Keratinocyte (primary cell): ENCODE measurements around the gene TKFC. TPM values are rescaled to one million over a fixed set of nuclear protein-coding genes. Genes with fewer than 3 reads are reported as not detected.

Experiments
- DNase-seq: peaks from one replicate; pipeline ENCODE4 v3.0.0-alpha.2; 2011; ENCODE audit warnings: low read depth, missing footprints, low spot score
- FAIRE-seq: peaks from 2 replicates; lab custom pipeline; 2011; peaks lifted over from hg19 to GRCh38; lab: Jason Lieb, UNC
- H2AFZ ChIP-seq: 2 replicates; pipeline ENCODE4 v1.6.0; 2012; ENCODE audit warnings: low read length, control low read depth, inconsistent platforms; ENCODE audit not compliant: control insufficient read depth
- H3K27ac ChIP-seq: 2 replicates; pipeline ENCODE4 v1.5.1; 2011; ENCODE audit warnings: low read length; ENCODE audit not compliant: control insufficient read depth, insufficient read depth
- H3K27me3 ChIP-seq: 3 replicates; pipeline ENCODE4 v1.6.0; 2011; ENCODE audit warnings: low read length; ENCODE audit not compliant: control insufficient read depth, insufficient read depth; ENCODE audit errors: extremely low read depth
- H3K36me3 ChIP-seq, 2 experiments: 2 replicates in 1 of 2; 3 replicates in 1 of 2; pipeline ENCODE4 v1.5.1; 2011; ENCODE audit warnings: low read length in 2 of 2, mild to moderate bottlenecking in 1 of 2; ENCODE audit not compliant: control insufficient read depth in 2 of 2, insufficient read depth in 2 of 2; ENCODE audit errors: extremely low read depth in 1 of 2
- H3K4me1 ChIP-seq: 3 replicates; pipeline ENCODE4 v1.5.1; 2011; ENCODE audit warnings: low read length; ENCODE audit not compliant: control insufficient read depth, insufficient read depth; ENCODE audit errors: extremely low read depth
- H3K4me2 ChIP-seq: 3 replicates; pipeline ENCODE4 v1.6.0; 2011; ENCODE audit warnings: low read depth, low read length; ENCODE audit not compliant: control insufficient read depth, insufficient read depth; ENCODE audit errors: extremely low read depth
- H3K4me3 ChIP-seq, 3 experiments: fragments of 200-600 bp in 1 of 3; sonication (generic) in 1 of 3; 2 replicates in 2 of 3; 3 replicates in 1 of 3; pipeline ENCODE4 v1.5.1; 2011 to 2016; ENCODE audit warnings: low read length in 3 of 3, mild to moderate bottlenecking in 3 of 3, control low read depth in 2 of 3, inconsistent platforms in 1 of 3, low read depth in 1 of 3, mixed read lengths in 1 of 3, mixed run types in 1 of 3, moderate library complexity in 1 of 3; ENCODE audit not compliant: control insufficient read depth in 2 of 3, insufficient read depth in 2 of 3; ENCODE audit errors: extremely low read depth in 1 of 3
- H3K79me2 ChIP-seq: 2 replicates; pipeline ENCODE4 v1.6.0; 2012; ENCODE audit warnings: low read length; ENCODE audit not compliant: control insufficient read depth, insufficient read depth
- H3K9ac ChIP-seq: 3 replicates; pipeline ENCODE4 v1.6.0; 2011; ENCODE audit warnings: low read length; ENCODE audit not compliant: control insufficient read depth, insufficient read depth; ENCODE audit errors: extremely low read depth
- H3K9me1 ChIP-seq: 3 replicates; pipeline ENCODE4 v1.6.0; 2011; ENCODE audit warnings: low read length; ENCODE audit not compliant: control insufficient read depth, insufficient read depth; ENCODE audit errors: extremely low read depth
- H3K9me3 ChIP-seq: 2 replicates; pipeline ENCODE4 v1.5.1; 2012; ENCODE audit warnings: low read depth, low read length; ENCODE audit not compliant: control insufficient read depth
- H4K20me1 ChIP-seq: 3 replicates; pipeline ENCODE4 v1.6.0; 2011; ENCODE audit warnings: low read length; ENCODE audit not compliant: control insufficient read depth, insufficient read depth; ENCODE audit errors: extremely low read depth
- EZH2 ChIP-seq: IDR thresholded peaks from one replicate; pipeline ENCODE4 v1.6.1; 2012; ENCODE audit warnings: inconsistent platforms, mild to moderate bottlenecking, low read length, moderate library complexity
- dilution Hi-C: fragments of 300-500 bp; cut with MboI; formaldehyde crosslinking; loops from one replicate; pipeline ENCODE4 v1.7.0; 2020; ENCODE audit warnings: low sequenced_read_pairs; ENCODE audit not compliant: extremely low pct_ligation_motif_present
- polyA plus RNA-seq, 5 experiments: library from polyadenylated mRNA; depleted of rRNA in 3 of 5; stranded (reverse) in 3 of 5; stranded (forward) in 1 of 5; unstranded in 1 of 5; fragments of >200 nt; gene quantifications; 1 replicate in 1 of 5; 2 replicates in 3 of 5; 3 replicates in 1 of 5; pipeline versions ENCODE4 v1.2.1 to v1.2.3, GENCODE V29; 2011 to 2012; ENCODE audit warnings: missing spikeins in 2 of 5, low read depth in 1 of 5, low replicate concordance in 1 of 5
- TF ChIP-seq, protein P1 (sequence below), 3 experiments: IDR thresholded peaks in 1 of 3; conservative IDR thresholded peaks in 1 of 3; optimal IDR thresholded peaks in 1 of 3; 2 replicates in 2 of 3; 3 replicates in 1 of 3; pipeline versions ENCODE3 to v1.5.1; 2011; ENCODE audit warnings: low read length in 3 of 3, mild to moderate bottlenecking in 3 of 3, moderate library complexity in 2 of 3, control low read depth in 1 of 3, inconsistent platforms in 1 of 3; ENCODE audit not compliant: insufficient read depth in 2 of 3; ENCODE audit errors: extremely low read depth in 1 of 3

The TKFC gene
- polyA plus RNA-seq, 1 donor (not counting 4 experiments of a cell fraction or from before 2014, with no cell fraction given) = 15.4 TPM

DNA sequence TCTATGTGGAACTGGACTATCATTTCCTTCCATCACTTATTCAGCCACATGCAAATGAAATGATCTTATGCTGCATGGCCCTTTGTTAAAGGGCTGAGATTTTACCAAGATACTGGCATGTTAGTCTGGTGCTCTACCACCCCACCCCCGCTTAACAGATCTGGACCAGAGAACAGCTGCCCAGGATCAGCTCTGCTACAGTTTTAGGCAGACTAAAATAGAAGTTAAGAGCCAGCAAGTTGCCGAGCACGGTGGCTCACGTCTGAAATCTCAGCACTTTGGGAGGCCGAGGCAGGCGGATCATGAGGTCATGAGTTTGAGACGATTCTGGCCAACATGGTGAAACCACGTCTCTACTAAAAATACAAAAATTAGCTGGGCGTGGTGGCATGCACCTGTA is 4.7 kb upstream of the TKFC start:
- Histone ChIP-seq H3K4me3 (no peak overlapping the region), H3K4me1 (peaks cover 34% of the 10 kb centered on the region), H3K9me1 (peaks cover 4% of the 10 kb centered on the region), H3K36me3 (peaks cover 22 to 46% of the 10 kb centered on the region in 2 experiments), H3K9ac (no peak overlapping the region), H3K79me2 (peaks cover 69% of the 10 kb centered on the region), H3K9me3 (no peaks in the 10 kb centered on the region), H2AFZ (no peak overlapping the region), H4K20me1 (peaks cover 8% of the 10 kb centered on the region), H3K4me2 (no peak overlapping the region), H3K27ac (no peak overlapping the region), H3K27me3 (no peaks in the 10 kb centered on the region)
- no peak for FAIRE-seq
- dilution Hi-C loops = no loop called here
- TF ChIP-seq, protein P1, sequence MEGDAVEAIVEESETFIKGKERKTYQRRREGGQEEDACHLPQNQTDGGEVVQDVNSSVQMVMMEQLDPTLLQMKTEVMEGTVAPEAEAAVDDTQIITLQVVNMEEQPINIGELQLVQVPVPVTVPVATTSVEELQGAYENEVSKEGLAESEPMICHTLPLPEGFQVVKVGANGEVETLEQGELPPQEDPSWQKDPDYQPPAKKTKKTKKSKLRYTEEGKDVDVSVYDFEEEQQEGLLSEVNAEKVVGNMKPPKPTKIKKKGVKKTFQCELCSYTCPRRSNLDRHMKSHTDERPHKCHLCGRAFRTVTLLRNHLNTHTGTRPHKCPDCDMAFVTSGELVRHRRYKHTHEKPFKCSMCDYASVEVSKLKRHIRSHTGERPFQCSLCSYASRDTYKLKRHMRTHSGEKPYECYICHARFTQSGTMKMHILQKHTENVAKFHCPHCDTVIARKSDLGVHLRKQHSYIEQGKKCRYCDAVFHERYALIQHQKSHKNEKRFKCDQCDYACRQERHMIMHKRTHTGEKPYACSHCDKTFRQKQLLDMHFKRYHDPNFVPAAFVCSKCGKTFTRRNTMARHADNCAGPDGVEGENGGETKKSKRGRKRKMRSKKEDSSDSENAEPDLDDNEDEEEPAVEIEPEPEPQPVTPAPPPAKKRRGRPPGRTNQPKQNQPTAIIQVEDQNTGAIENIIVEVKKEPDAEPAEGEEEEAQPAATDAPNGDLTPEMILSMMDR (optimal IDR thresholded peaks at IDR 0.05 in 1 of 3, IDR thresholded peaks at IDR 0.05 in 1 of 3, conservative IDR thresholded peaks at IDR 0.05 in 1 of 3; ENCODE audit: extremely low read depth in 1 of 3, insufficient read depth in 2 of 3, low read length in 3 of 3) = no peak
- TF ChIP-seq EZH2 = no peak
- DNase-seq = no peak

DNA sequence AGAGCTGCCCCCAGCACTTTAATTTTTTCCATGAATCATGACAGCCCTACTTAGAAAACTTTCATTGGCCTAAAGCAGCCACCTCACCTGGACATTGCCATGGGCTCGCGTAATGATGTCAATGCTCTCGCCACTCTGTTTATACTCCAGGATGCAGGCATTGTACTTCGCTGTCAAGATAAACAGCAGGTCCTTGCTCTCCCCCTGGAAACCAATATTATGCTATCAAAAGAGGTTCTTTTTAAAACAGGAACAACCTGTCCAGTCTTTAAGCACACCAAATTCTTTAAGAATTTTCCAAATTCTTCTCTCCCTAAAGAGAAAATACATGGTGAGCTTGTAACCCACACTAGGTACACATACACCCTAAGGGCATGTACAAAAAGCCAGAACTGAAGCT is 3.2 kb upstream of the TKFC start:
- Histone ChIP-seq H3K4me2 (no peak overlapping the region), H3K4me3 (no peak overlapping the region), H3K79me2 (peaks cover 68% of the 10 kb centered on the region), H3K9me1 (peaks cover 4% of the 10 kb centered on the region), H4K20me1 (peaks cover 8% of the 10 kb centered on the region), H3K9ac (no peak overlapping the region), H3K36me3 (peaks cover 15 to 41% of the 10 kb centered on the region in 2 experiments), H3K27me3 (no peaks in the 10 kb centered on the region), H3K4me1 (peaks cover 49% of the 10 kb centered on the region), H3K27ac (no peak overlapping the region), H3K9me3 (no peaks in the 10 kb centered on the region), H2AFZ (no peak overlapping the region)
- TF ChIP-seq, protein P1 (optimal IDR thresholded peaks at IDR 0.05 in 1 of 3, IDR thresholded peaks at IDR 0.05 in 1 of 3, conservative IDR thresholded peaks at IDR 0.05 in 1 of 3; ENCODE audit: extremely low read depth in 1 of 3, insufficient read depth in 2 of 3, low read length in 3 of 3) = no peak
- no peak for TF ChIP-seq EZH2
- no peak for DNase-seq
- dilution Hi-C loops = no loop called here
- no peak for FAIRE-seq
